B cell (primary cell): ENCODE data around the gene EFR3B. TPM values are rescaled to one million over a fixed set of nuclear protein-coding genes. Genes with fewer than 3 reads are reported as not detected.

Experiments used
- ATAC-seq: fragments of 200-7000 bp; cut with Tn5 transposase; one replicate; pipeline ENCODE4 v1.10.0; 2021; ENCODE audit warnings: low read depth, mild to moderate bottlenecking, moderate number of reproducible peaks, moderate library complexity
- CTCF ChIA-PET: fragments of 350-600 bp; sonication (Branson Sonifier 250); formaldehyde crosslinking; loops from one replicate; lab custom pipeline; 2021; ENCODE audit warnings: antibody characterized with exemption, inconsistent platforms; lab: Charles Lee
- POLR2A ChIA-PET: fragments of 350-600 bp; sonication (Branson Sonifier 250); formaldehyde crosslinking; loops from one replicate; lab custom pipeline; 2021; ENCODE audit warnings: antibody characterized with exemption; lab: Charles Lee
- DNase-seq: peaks from one replicate; pipeline ENCODE4 v3.0.0; 2013
- H2AFZ ChIP-seq: 2 replicates; pipeline ENCODE4 v1.6.1; 2012; ENCODE audit warnings: mild to moderate bottlenecking, low read depth, low read length; ENCODE audit not compliant: insufficient read depth, poor library complexity, severe bottlenecking
- H3K27ac ChIP-seq, 2 donors: 1 replicate in 1 of 2; 2 replicates in 1 of 2; pipeline ENCODE4 v1.5.1; 2012 to 2013; ENCODE audit warnings: low read length in 2 of 2, mild to moderate bottlenecking in 2 of 2, moderate library complexity in 1 of 2
- H3K27me3 ChIP-seq, 4 experiments: fragments of 200-600 bp in 1 of 4; sonication (generic) in 1 of 4; replicated peaks in 1 of 4; 1 replicate in 2 of 4; 2 replicates in 2 of 4; pipeline versions ENCODE4 v1.6.1 to v1.7.0; 2013 to 2016; ENCODE audit warnings: low read length in 3 of 4, mild to moderate bottlenecking in 2 of 4, mixed read lengths in 1 of 4, moderate library complexity in 1 of 4; ENCODE audit not compliant: insufficient read depth in 4 of 4, control insufficient read depth in 3 of 4; ENCODE audit errors: control extremely low read depth in 1 of 4
- H3K36me3 ChIP-seq, 2 experiments: replicated peaks in 1 of 2; 1 replicate in 1 of 2; 2 replicates in 1 of 2; pipeline versions ENCODE4 v1.6.1 to v1.7.1; 2013; ENCODE audit warnings: low read length in 1 of 2; ENCODE audit not compliant: insufficient read depth in 2 of 2, control insufficient read depth in 1 of 2; ENCODE audit errors: control extremely low read depth in 1 of 2, extremely low read depth in 1 of 2
- H3K4me1 ChIP-seq, 2 donors: fragments of 200-600 bp in 1 of 2; sonication (generic) in 1 of 2; 1 replicate in 1 of 2; 2 replicates in 1 of 2; pipeline versions ENCODE4 v1.5.1 to v1.6.1; 2013 to 2017; ENCODE audit warnings: low read length in 2 of 2; ENCODE audit not compliant: control insufficient read depth in 2 of 2, insufficient read depth in 2 of 2
- H3K4me2 ChIP-seq: replicated peaks from 2 replicates; pipeline ENCODE3; 2012; ENCODE audit warnings: mild to moderate bottlenecking, low read depth, low read length; ENCODE audit not compliant: poor library complexity, severe bottlenecking
- H3K4me3 ChIP-seq, 5 experiments: fragments of 200-600 bp in 1 of 5; sonication (generic) in 1 of 5; 1 replicate in 3 of 5; 2 replicates in 2 of 5; pipeline versions ENCODE4 v1.5.1 to v1.7.0; 2011 to 2016; ENCODE audit warnings: low read length in 4 of 5, mild to moderate bottlenecking in 4 of 5, low read depth in 2 of 5, control low read depth in 1 of 5, moderate library complexity in 1 of 5; ENCODE audit not compliant: insufficient read depth in 1 of 5; ENCODE audit errors: control extremely low read depth in 1 of 5, extremely low read depth in 1 of 5
- H3K79me2 ChIP-seq: fragments of 200-600 bp; sonication (generic); one replicate; pipeline ENCODE4 v1.6.0; 2016; ENCODE audit warnings: low read length; ENCODE audit not compliant: control insufficient read depth, insufficient read depth
- H3K9ac ChIP-seq: fragments of 200-600 bp; sonication (generic); 2 replicates; pipeline ENCODE4 v1.6.1; 2017; ENCODE audit warnings: mild to moderate bottlenecking, low read length, moderate library complexity
- H3K9me3 ChIP-seq, 3 donors: one replicate each; pipeline versions ENCODE4 v1.6.1 to v1.7.1; 2013; ENCODE audit warnings: low read length in 2 of 3; ENCODE audit not compliant: control insufficient read depth in 2 of 3, insufficient read depth in 1 of 3; ENCODE audit errors: control extremely low read depth in 1 of 3
- H4K20me1 ChIP-seq: 2 replicates; pipeline ENCODE4 v1.6.0; 2012; ENCODE audit warnings: mild to moderate bottlenecking, low read length; ENCODE audit not compliant: insufficient read depth, control insufficient read depth, poor library complexity, severe bottlenecking
- H3K27ac Mint-ChIP-seq: one replicate; pipeline ENCODE4 v1.8.0; 2021; ENCODE audit warnings: mixed read lengths
- H3K27me3 Mint-ChIP-seq: one replicate; pipeline ENCODE4 v1.8.0; 2021; ENCODE audit warnings: mixed read lengths
- H3K4me1 Mint-ChIP-seq: one replicate; pipeline ENCODE4 v1.8.0; 2021; ENCODE audit warnings: mixed read lengths
- H3K4me3 Mint-ChIP-seq: one replicate; pipeline ENCODE4 v1.8.0; 2021; ENCODE audit warnings: mixed read lengths
- H3K9me3 Mint-ChIP-seq: one replicate; pipeline ENCODE4 v1.8.0; 2022; ENCODE audit warnings: mixed read lengths; ENCODE audit not compliant: insufficient read depth
- EZH2 ChIP-seq: IDR thresholded peaks from 2 replicates; pipeline ENCODE4 v1.6.1; 2012; ENCODE audit warnings: borderline replicate concordance, low read depth, mild to moderate bottlenecking, moderate library complexity, low read length; ENCODE audit not compliant: insufficient read depth, poor library complexity, severe bottlenecking
- WGBS: methylation state at CpG from one replicate; pipeline ENCODE4 v1.1.5; 2013; ENCODE audit warnings: missing lambda C conversion rate; ENCODE audit not compliant: insufficient coverage; 5-methylcytosine and 5-hydroxymethylcytosine counted together
- intact Hi-C: fragments of 100-400 bp; cut with micrococcal nuclease; formaldehyde crosslinking; loops from one replicate; pipeline ENCODE4 v1.10.0; 2022
- polyA plus RNA-seq: library from polyadenylated mRNA; depleted of rRNA; stranded (reverse); fragments of >200 nt; gene quantifications from 2 replicates; pipeline ENCODE4 v1.2.3, GENCODE V29; 2012
- total RNA-seq, 2 donors: library from RNA; stranded (reverse); fragments of 120-200 nt in 1 of 2; gene quantifications; 1 replicate in 1 of 2; 2 replicates in 1 of 2; pipeline versions ENCODE4 v1.2.3 to v1.2.4, GENCODE V29; 2013 to 2022
- TF ChIP-seq, protein P1 (sequence below): fragments of 200-600 bp; IDR thresholded peaks from one replicate; pipeline ENCODE4 v1.8.0; 2022; ENCODE audit warnings: antibody characterized with exemption, mild to moderate bottlenecking

EFR3B gene
- total and polyA plus RNA-seq, 2 donors (not counting 1 experiment from before 2014, with no cell fraction given): 0.15 TPM; not detected in 1

DNA sequence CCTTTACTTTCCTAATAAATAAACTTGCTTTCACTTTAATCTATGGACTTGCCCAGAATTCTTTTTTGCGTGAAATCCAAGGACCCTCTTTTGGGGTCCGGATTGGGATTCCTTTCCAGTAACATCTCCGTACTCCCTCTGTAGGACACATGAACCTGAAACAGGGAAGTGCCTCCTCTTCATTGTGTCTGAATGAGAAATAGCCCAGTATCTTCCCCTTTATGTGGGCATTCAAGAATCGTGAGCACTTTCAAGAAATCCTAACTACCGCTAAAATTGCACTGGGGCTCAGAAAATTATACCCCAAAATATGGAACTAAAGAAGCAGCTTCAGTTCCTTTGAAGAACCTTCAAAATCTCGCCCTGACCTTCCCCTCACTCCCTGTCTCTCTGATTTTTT lies 134.3 kb downstream of the EFR3B start:
- Histone ChIP-seq H3K27ac (no peak overlapping the region), H3K36me3 (no peaks in the 10 kb centered on the region), H3K27me3 (peaks cover 0 to 30% (median 4%) of the 10 kb centered on the region in 4 experiments), H3K4me3 (no peak overlapping the region), H2AFZ (no peak overlapping the region), H3K4me1 (no peaks in the 10 kb centered on the region), H3K4me2 (no peak overlapping the region), H4K20me1 (no peaks in the 10 kb centered on the region), H3K9ac (no peak overlapping the region), H3K9me3 (no peaks in the 10 kb centered on the region), H3K79me2 (no peaks in the 10 kb centered on the region)
- H3K4me3 Mint-ChIP-seq: no peak overlapping the region
- intact Hi-C loops: no loop called here
- TF ChIP-seq, protein P1, sequence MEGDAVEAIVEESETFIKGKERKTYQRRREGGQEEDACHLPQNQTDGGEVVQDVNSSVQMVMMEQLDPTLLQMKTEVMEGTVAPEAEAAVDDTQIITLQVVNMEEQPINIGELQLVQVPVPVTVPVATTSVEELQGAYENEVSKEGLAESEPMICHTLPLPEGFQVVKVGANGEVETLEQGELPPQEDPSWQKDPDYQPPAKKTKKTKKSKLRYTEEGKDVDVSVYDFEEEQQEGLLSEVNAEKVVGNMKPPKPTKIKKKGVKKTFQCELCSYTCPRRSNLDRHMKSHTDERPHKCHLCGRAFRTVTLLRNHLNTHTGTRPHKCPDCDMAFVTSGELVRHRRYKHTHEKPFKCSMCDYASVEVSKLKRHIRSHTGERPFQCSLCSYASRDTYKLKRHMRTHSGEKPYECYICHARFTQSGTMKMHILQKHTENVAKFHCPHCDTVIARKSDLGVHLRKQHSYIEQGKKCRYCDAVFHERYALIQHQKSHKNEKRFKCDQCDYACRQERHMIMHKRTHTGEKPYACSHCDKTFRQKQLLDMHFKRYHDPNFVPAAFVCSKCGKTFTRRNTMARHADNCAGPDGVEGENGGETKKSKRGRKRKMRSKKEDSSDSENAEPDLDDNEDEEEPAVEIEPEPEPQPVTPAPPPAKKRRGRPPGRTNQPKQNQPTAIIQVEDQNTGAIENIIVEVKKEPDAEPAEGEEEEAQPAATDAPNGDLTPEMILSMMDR: no peak
- no peak for TF ChIP-seq EZH2
- ChIA-PET CTCF (interaction anchor here (1.0 kb wide), 1 partner anchor 10 kb away, joined by 3 read pairs; no protein-coding TSS in a partner anchor), POLR2A (no interaction called here)
- H3K4me1 Mint-ChIP-seq: no peaks in the 10 kb centered on the region
- ATAC-seq (no peak), DNase-seq (no peak)
- 83% methylated on average over 6 of the region's 6 CpGs for WGBS
- H3K27me3 Mint-ChIP-seq: peaks cover 32% of the 10 kb centered on the region
- H3K9me3 Mint-ChIP-seq: no peaks in the 10 kb centered on the region
- H3K27ac Mint-ChIP-seq: no peak overlapping the region

DNA sequence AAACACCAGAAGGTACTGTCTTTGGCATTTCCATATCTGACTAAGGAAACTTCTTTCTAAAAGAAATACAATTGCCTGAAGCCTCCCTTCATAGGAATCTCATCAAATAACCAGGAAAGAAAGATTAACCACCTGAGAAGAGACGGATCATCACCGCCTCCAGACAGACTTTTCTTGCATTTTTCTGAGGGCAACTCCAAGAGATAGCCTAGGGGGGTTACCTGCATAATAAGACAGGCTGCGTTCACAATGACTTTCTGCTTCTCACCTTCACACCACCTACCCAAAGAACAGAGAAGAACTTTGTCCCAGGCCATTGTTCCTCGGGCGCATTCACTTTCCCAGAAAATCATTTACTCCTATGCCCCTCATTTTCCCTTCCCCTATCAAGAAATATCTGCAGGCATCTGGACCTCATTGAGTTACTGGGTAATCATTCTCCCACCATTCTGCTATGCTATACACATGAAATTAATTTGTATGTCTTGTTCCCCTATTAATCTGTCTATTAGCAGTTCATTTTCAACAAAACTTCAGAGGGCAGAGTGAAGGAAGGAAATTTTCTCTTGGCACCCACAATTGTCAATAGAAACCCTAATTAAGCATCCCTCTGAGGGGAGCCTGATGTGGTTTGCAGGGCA lies 134.8 kb downstream of the EFR3B start:
- no peak for TF ChIP-seq EZH2
- TF ChIP-seq, protein P1: no peak
- Histone ChIP-seq H3K4me3 (no peak overlapping the region), H4K20me1 (no peaks in the 10 kb centered on the region), H3K9ac (no peak overlapping the region), H3K4me1 (no peaks in the 10 kb centered on the region), H3K9me3 (no peaks in the 10 kb centered on the region), H3K27me3 (peaks cover 0 to 30% (median 4%) of the 10 kb centered on the region in 4 experiments), H2AFZ (no peak overlapping the region), H3K79me2 (no peaks in the 10 kb centered on the region), H3K4me2 (no peak overlapping the region), H3K36me3 (no peaks in the 10 kb centered on the region), H3K27ac (no peak overlapping the region)
- Mint-ChIP-seq H3K27me3 (peaks cover 31% of the 10 kb centered on the region), H3K9me3 (no peaks in the 10 kb centered on the region), H3K4me1 (no peaks in the 10 kb centered on the region), H3K27ac (no peak overlapping the region), H3K4me3 (no peak overlapping the region)
- ATAC-seq (no peak), DNase-seq (no peak)
- POLR2A ChIA-PET: no interaction called here
- CTCF ChIA-PET: interaction anchor here (1.0 kb wide), 1 partner anchor 10 kb away, joined by 3 read pairs; no protein-coding TSS in a partner anchor
- 100% methylated on average over 5 of the region's 5 CpGs for WGBS
- intact Hi-C loops: no loop called here
